Gastrocnemius medialis (tissue), 4 donors: ENCODE measurements around the gene AKAP6.

ENCODE experiments used
- POLR2A ChIP-seq, 2 donors: fragments of 450-650 bp; IDR thresholded peaks; one replicate each; pipeline ENCODE4 v1.6.1; 2017; ENCODE audit warnings: antibody characterized with exemption in 2 of 2, mild to moderate bottlenecking in 2 of 2, moderate library complexity in 2 of 2
- TF ChIP-seq, protein P1 (sequence below), 5 experiments: fragments of 450-650 bp in 3 of 5; fragments of 200-600 bp in 2 of 5; sonication (generic) in 2 of 5; IDR thresholded peaks in 4 of 5; conservative IDR thresholded peaks in 1 of 5; 1 replicate in 4 of 5; 2 replicates in 1 of 5; pipeline ENCODE4 v1.5.1; 2016 to 2019; ENCODE audit warnings: antibody characterized with exemption in 5 of 5, mild to moderate bottlenecking in 3 of 5, moderate library complexity in 3 of 5

DNA sequence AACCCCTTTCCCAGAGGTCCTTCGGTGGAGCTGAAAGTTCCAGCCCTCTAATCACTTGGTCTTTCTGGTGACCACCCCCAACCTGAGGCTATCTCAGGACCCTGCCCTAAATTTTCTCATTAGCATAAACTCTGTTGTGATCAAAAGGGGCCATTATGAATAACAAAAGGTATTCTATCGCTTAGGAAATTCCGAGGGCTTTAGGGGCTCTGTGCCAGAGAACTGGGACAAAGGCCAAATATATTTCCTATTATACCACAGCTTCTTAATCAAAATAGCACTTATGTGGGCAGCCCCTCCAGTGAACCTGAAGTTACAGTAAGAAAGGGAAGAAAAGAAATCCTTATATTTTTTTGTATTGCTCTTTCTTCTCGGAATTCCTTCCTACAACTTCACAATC lies 484.3 kb downstream of the AKAP6 start:
- TF ChIP-seq, protein P1, sequence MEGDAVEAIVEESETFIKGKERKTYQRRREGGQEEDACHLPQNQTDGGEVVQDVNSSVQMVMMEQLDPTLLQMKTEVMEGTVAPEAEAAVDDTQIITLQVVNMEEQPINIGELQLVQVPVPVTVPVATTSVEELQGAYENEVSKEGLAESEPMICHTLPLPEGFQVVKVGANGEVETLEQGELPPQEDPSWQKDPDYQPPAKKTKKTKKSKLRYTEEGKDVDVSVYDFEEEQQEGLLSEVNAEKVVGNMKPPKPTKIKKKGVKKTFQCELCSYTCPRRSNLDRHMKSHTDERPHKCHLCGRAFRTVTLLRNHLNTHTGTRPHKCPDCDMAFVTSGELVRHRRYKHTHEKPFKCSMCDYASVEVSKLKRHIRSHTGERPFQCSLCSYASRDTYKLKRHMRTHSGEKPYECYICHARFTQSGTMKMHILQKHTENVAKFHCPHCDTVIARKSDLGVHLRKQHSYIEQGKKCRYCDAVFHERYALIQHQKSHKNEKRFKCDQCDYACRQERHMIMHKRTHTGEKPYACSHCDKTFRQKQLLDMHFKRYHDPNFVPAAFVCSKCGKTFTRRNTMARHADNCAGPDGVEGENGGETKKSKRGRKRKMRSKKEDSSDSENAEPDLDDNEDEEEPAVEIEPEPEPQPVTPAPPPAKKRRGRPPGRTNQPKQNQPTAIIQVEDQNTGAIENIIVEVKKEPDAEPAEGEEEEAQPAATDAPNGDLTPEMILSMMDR (IDR thresholded peaks at IDR 0.05 in 4 of 5, conservative IDR thresholded peaks at IDR 0.05 in 1 of 5), result no peak
- no peak for TF ChIP-seq POLR2A (IDR thresholded peaks at IDR 0.05)
